H54 (cell line): ENCODE data around the gene RBM17.
"Not testable (repeated sequence)": the region's sequence is repeated elsewhere in the genome, so short reads cannot be mapped to it uniquely, and the experiment has no call there.

Source experiments
- DNase-seq: peaks from one replicate; pipeline ENCODE4 v3.0.0; 2011; ENCODE audit warnings: low spot score, mixed read lengths; ENCODE audit not compliant: insufficient read length
- FAIRE-seq: peaks from 3 replicates; lab custom pipeline; 2011; peaks lifted over from hg19 to GRCh38; lab: Jason Lieb, UNC
- POLR2A ChIP-seq: IDR thresholded peaks from 2 replicates; pipeline ENCODE4 v1.6.1; 2011; ENCODE audit warnings: low read depth, mild to moderate bottlenecking, low read length

The RBM17 gene

GRCh38 chr10:6050801-6051445 lies 37.9 kb upstream of the RBM17 start:
- no peak for TF ChIP-seq POLR2A
- DNase-seq (peak; percentile 24), FAIRE-seq (no peak)

- no peak for FAIRE-seq
- DNase-seq: no peak
- no peak for TF ChIP-seq POLR2A
Measured at GRCh38 chr10:6052247-6053221, 36.3 kb upstream of the RBM17 start.

- no peak for TF ChIP-seq POLR2A
- FAIRE-seq (no peak), DNase-seq (no peak)
Measured at GRCh38 chr10:6053303-6053702, 35.5 kb upstream of the RBM17 start.

- DNase-seq (no peak), FAIRE-seq (no peak)
- TF ChIP-seq POLR2A: no peak
Measured at GRCh38 chr10:6053816-6054631, 34.8 kb upstream of the RBM17 start.

- DNase-seq (no peak), FAIRE-seq (no peak)
- no peak for TF ChIP-seq POLR2A
Measured at GRCh38 chr10:6054884-6055283, 34.0 kb upstream of the RBM17 start.

GRCh38 chr10:6055929-6056328 lies 32.9 kb upstream of the RBM17 start:
- no peak for TF ChIP-seq POLR2A
- FAIRE-seq: no peak
- no peak for DNase-seq

- FAIRE-seq (no peak), DNase-seq (no peak)
- TF ChIP-seq POLR2A: no peak
Measured at GRCh38 chr10:6056411-6057135, 32.3 kb upstream of the RBM17 start.

GRCh38 chr10:6058682-6059475 lies 30.0 kb upstream of the RBM17 start:
- no peak for FAIRE-seq
- no peak for TF ChIP-seq POLR2A
- no peak for DNase-seq

GRCh38 chr10:6059506-6059905 lies 29.3 kb upstream of the RBM17 start:
- no peak for TF ChIP-seq POLR2A
- FAIRE-seq (no peak), DNase-seq (no peak)

- FAIRE-seq (no peak), DNase-seq (no peak)
- no peak for TF ChIP-seq POLR2A
Measured at GRCh38 chr10:6061056-6061455, 27.8 kb upstream of the RBM17 start.

- DNase-seq (no peak), FAIRE-seq (no peak)
- no peak for TF ChIP-seq POLR2A
Measured at GRCh38 chr10:6062101-6062771, 26.6 kb upstream of the RBM17 start, which contains the start of gene IL2RA. TSS of gene IL2RA (minus strand) at chr10:6062367. CDS start at chr10:6062151, 216 bp downstream.

GRCh38 chr10:6064119-6064518 lies 24.7 kb upstream of the RBM17 start:
- DNase-seq (no peak), FAIRE-seq (no peak)
- TF ChIP-seq POLR2A: no peak

- FAIRE-seq, DNase-seq: not testable (repeated sequence)
Measured at GRCh38 chr10:6064726-6065125, 24.1 kb upstream of the RBM17 start.
